DMS53 treated with DMSO at 0.1 percent for 48 hours (cell line): Measurements from ENCODE around the gene DDI1.
"Not testable (repeated sequence)": the region's sequence is repeated elsewhere in the genome, so short reads cannot be mapped to it uniquely, and the experiment has no call there.

Experiments
- DNase-seq: peaks from one replicate; lab custom pipeline; 2025; ENCODE audit not compliant: unreplicated experiment; lab: John Stamatoyannopoulos, UW

The DDI1 gene

DNA sequence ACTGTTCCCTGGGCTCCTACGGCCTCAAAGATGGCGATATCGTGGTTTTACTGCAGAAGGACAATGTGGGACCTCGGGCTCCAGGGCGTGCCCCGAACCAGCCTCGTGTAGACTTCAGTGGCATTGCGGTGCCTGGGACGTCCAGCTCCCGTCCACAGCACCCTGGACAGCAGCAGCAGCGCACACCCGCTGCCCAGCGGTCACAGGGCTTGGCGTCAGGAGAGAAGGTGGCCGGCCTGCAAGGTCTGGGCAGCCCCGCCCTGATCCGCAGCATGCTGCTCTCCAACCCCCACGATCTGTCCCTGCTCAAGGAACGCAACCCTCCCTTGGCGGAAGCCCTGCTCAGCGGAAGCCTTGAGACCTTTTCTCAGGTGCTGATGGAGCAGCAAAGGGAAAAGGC is 555 bp downstream of the DDI1 start:
- no peak for DNase-seq

DNA sequence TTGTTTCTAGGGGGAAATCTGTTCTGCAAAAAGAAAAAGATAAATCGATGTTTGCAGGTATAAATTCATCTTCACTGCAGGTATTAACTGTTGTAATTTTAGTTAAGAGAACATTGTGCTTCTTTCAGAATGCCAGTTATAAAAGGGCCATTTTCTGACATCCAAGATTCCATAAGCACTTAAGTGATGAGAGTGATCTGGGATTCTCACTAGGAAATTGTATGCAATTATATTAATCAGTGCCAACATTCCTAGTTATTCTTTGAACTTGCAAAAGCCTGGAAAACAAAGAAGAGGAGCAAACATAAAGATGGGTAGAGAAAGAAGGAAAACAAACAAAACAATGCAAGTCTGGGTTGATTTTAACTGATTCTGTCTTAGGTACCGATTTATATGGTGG is 5.4 kb downstream of the DDI1 start:
- no peak for DNase-seq

DNA sequence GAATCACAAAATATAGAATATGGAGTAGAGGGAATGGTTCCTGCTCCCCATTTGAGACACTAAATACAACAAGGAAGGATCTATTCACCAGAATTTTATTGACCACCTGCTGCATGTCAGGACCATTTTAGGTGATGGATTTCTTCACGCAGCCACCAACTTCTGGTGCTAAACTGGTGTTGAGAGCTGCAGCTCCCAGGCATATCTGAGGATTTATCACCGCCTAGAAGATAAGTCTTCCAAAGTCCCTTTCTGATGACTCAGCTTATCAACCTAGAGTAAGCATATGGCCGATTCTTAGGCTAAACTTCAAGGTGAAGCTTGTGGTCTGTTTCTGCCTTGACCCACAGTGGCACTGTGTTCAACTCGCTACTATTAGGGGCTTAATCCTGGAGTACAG is 6.7 kb downstream of the DDI1 start:
- no peak for DNase-seq

DNA sequence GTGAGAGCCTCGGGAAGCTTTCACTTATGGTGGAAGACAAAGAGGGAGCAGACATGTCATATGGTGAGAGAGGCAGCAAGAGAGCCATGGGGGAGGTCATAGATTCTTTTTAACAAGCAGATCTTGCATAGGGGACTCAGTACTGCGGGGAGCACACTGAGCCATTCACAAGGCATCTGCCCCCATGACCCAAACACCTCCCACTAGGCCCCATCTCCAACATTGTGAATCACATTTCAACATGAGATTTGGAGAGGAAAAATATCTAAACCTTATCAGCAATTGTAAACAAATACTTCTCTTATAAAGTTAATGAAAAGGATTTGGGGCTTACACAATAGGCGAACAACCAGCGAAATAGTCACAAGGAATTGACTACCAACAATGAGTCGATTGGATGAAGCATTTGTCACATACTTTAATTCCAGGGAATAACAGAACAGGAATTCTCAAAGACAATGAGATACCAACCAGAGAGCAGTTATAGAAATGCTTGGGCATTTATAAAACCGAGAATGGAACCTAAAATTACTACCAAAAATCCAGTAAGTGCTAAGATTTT is 7.3 kb downstream of the DDI1 start:
- no peak for DNase-seq

DNA sequence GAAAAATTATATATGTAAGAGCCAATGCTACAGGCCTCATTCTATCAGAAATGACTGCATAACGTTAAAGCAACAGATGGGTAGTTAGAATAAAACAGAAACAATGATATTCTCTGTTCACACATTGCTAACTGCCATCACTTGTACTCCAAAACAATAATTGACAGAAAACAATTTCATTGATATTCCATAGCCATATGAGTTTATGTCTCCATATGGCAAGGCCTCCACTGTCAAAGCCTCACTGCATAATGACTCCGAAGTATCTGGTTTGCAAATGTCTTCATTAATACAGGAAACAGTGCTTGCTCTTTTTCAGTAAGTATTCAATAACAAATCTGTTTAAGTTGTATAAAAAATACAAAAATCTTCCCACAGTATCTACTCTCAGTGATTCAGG is 9.9 kb downstream of the DDI1 start:
- DNase-seq, result no peak

DNA sequence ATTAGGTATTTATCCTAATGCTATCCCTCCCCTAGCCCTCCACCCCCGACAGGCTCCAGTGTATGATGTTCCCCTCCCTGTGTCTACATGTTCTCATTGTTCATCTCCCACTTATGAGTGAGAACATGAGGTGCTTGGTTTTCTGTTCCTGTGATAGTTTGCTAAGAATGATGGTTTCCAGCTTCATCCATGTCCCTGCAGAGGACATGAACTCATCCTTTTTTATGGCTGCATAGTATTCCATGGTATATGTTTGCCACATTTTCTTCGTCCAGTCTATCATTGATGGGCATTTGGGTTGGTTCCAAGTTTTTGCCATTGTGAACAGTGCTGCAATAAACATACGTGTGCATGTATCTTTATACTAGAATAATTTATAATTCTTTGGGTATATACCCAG is 10.4 kb downstream of the DDI1 start:
- not testable (repeated sequence) for DNase-seq

DNA sequence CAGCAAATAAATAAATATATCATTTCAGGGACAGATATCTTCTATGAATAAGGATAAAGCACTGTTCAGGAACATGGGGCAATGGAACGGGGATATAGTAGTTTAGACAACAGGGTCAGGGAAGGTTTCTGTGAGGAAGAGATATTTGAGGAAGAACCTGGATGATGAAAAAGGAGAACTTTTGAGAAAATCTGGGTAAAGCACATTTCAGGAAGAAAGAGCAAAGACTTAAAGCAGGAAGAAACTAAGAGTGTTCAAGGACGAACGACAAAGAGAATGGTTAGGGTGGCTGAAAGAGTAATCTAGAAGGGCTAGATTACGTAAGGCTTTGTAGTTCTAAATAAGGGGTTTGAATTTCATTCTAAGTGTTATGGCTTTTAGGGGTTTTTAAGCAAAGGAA is 12.7 kb downstream of the DDI1 start:
- no peak for DNase-seq

DNA sequence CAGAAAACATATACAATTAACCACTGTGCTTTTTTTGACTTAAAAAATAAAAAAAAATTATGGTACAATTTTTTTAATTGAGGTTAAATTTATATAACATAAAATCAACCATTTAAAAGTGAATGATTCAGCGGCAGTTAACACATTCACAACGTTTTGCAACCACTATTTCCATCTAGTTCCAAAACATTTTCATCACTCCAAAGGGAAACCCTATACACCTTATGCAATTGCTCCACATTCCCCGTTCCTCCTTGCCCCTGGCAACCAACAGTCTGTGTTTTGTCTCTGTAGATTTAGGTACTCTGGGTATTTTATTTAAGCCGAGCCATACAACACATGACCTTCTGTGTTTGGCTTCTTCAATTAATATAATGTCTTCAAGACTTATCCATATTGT is 15.3 kb downstream of the DDI1 start:
- DNase-seq, result no peak

DNA sequence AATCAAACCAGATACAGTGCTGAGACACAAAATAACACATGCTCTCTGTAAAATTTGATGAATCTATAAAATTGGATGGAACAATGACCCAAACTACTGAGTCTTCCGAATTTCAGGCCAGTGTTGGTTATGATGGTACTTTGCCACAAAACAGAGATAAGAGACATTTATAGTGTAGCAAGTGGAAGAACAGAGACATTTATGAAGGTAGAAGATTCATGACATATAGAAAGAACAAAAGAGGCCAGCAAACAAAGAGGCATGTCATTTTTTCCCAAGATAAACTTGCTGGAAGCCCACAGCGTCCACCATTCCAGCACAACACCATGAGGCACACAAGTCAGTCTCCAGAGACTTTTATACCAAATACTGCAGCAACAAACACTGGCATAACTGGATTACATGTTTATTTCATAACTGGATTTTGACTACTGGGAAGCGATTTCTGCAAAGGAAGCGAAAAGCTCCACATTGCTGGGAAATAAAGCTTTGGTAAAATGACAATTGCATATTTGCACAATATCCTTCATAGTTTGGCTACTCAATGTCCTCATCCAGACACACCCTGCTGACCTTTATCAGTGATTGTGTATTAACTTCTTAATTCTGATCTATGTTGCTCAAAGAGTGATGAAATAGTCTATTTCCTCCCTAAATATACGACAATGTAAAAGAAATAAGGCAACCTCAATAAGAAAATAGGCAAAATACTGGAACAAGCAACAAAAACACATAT is 17.5 kb downstream of the DDI1 start:
- DNase-seq, result no peak

DNA sequence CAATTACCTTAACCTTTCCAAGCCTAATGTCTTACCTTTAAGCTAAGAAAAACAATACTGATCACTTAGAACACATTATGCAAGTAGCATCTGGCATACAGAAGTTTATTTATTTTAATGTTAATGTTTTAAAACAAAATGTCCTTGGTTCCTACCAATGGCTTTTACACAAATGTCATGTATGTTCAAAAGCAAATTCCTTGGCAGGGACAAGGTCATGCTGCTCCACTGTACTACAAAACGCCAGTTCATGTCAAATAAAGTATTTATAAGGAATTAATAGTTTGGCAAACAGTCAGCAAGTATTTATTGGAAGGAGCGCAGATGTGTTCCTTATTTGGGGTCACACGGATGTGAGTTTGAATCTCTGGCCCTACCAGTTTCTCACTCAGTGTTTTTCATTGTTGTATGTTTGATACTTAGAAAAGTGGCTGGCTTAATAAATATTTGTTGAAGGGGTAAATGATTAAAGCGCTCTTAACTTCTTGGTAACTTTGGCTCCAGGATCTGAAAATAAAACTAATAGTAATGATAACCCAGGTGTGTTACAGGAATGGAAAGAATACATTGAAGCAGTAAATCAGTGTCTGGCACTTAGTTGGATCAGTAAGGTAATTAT is 18.6 kb downstream of the DDI1 start:
- no peak for DNase-seq

DNA sequence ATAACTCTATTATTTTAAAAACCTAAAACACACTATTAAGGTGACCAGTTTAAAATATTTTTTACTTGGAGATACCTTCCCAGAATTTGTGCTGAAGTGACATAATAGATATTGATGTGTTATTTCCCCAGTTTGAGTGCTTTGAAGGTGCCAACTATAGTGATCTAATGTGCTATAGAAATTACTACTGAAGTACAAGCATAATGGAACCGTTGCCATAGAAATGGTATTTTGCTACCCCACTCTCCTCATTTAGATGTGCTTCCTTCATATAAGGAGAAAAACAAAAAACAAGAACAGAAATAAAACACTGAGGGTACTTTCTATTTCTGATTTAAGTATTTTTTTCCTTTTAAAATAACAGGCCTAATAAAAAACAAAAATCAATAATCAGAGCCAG is 19.2 kb downstream of the DDI1 start:
- DNase-seq, result no peak

DNA sequence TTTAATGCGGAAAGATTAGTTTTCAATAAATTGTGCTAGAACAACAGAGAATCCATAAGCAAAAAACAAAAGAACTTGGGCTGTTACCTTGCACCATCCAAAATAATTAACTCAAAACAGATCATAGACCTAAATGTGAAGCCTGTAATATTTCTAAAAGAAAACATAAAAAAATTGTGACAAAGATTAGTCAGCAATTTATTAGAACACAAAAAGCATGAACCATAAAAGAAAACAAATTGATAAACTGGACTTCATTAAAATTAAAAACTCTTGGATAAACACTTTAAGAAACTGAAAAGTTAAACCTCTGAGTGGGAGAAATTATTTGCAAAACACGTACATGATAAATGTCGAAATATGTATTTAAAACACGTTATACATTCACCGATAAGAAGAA is 21.5 kb downstream of the DDI1 start:
- no peak for DNase-seq

DNA sequence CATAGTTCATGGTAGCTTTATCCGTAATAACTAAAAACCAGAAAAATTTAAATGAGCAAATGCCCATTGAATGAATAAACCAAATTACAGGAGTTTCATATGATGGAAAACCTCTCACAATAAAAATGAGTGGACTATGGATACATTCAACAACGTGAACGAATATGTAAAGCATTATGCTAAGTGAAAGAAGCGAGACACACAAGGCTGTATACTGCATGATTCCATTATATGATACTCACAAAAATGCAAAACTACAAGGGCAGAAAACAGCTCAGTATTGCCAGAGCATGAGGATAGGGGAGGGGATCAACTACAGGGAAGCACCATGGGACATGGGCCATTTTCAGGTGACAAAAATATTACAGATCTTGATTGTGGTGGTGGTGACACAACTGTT is 22.2 kb downstream of the DDI1 start:
- no peak for DNase-seq

DNA sequence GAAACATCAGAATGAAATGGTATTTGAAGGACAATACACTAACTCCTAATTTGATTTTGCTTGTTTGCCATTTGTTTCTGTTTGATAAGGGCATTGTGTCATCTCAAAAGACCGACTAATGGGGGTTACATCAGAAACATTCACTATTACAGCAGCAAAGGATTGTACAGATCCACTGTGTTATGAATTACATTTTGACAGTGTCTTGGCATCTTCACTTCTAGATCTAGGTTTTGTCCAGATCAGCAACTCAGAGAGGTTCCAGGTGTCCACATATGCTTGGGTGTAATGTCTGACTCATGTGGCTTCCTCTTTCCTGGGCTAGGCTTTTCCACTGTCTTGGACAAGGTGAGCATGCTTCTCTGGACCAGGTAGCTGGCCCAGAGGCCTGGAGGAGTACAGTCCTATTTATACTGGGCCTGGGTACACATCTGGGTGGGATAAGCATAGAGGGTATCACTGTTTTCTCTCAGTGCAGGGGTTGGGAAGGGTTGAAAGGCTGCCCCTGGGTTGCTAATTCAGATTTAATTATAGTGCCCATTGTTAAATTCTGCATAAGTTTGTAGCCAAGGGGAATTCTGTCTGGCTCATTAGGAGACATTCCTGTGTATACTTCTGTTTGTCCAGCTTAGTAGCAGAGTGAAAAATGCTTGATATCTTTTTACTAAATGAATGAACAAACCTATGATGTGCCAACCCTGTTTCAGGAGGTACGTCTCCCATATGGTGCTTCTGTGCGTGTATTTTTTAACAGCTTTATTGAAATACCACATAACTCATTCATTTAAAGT is 23.8 kb downstream of the DDI1 start:
- no peak for DNase-seq

DNA sequence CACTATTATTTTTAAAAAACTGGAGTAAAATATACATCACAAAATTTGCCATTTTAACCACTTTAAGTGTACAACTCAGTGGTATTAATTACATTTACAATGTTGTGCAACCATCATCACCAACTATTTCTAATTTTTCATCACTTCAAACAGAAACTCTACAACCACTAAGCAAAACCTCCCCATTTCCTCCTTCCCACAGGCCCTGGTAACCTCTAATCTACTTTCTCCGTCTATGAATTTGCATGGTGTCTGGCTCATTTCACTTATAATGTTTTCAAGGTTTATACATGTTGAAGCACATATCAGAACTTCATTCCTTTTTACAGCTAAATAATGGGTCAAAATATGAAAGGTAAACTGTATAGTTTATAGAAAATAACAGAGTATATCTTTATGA is 24.4 kb downstream of the DDI1 start:
- DNase-seq, result no peak

DNA sequence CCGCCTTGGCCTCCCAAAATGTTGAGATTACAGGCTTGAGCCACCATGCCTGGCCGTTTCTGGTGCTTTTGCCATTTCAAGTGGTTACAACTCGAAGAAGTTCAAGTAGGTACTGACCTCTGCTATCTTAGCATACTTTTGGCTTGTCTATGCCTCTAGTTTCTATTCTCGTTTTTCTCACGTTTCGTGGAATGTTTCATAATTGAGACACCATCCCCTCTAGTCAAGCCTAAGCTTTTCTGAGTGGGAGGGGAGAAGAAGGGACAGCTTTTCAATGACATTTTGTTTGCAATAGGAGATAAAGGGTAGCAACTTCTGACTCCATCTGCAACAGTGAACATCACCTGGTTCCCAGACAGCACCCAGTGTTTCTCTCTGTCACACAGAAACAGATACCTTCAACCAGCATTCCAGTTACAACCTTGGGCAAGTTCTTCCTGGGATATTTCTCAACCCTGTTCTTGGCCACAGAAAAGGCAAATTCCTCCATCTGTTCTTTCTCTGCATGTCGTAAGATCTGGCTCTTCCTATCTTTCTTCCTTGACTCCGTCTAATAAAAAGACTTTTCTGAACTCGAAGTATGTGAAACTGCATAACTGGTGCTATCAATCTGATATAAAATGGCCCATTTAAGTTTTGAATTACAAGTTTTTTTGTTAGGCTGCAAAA is 25.5 kb downstream of the DDI1 start:
- DNase-seq, result no peak

DNA sequence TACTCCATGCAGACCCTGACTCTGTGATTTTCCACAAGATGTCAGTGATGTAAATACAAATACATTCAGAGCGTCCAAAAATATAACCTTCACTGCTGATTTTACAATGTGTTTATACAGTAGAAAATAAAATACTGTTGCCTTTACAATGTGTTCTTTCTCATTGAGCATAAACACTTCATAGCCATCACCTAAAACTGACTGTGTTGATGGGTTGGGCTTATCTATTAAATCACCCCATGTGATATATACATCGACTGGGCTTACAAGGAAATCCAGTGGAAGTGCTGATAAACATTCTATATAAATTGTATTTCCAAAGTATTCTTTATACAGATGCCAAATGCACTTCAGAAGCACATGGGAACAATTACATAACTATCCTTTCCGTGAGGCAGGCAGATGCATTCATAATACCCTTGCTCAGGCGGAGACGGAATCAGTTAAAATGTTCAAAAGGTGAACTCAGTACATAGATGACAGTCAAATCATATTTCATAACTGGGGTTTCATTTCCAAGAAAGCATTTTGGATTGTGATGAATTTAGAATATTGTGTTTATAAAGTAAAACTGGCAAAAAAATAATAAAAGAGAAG is 27.7 kb downstream of the DDI1 start:
- no peak for DNase-seq

DNA sequence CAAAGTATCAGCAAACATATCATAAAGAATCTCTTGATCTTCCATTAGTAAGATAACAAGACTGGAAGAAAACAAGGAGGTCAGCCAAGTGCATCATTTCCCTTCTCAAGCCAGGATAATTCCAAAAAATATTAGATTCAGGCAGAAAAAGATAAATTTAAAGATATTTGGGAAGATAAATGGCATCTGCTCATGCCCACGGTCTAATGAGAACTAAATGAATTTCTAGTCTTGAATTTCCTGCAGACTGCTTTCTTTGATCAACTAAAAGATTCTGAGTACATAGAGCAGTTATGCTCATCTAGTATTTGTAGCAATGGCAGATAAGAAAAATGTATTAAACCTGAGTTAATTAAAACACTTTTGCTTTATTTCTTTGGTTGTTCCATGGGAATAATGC is 31.1 kb downstream of the DDI1 start:
- DNase-seq, result no peak

DNA sequence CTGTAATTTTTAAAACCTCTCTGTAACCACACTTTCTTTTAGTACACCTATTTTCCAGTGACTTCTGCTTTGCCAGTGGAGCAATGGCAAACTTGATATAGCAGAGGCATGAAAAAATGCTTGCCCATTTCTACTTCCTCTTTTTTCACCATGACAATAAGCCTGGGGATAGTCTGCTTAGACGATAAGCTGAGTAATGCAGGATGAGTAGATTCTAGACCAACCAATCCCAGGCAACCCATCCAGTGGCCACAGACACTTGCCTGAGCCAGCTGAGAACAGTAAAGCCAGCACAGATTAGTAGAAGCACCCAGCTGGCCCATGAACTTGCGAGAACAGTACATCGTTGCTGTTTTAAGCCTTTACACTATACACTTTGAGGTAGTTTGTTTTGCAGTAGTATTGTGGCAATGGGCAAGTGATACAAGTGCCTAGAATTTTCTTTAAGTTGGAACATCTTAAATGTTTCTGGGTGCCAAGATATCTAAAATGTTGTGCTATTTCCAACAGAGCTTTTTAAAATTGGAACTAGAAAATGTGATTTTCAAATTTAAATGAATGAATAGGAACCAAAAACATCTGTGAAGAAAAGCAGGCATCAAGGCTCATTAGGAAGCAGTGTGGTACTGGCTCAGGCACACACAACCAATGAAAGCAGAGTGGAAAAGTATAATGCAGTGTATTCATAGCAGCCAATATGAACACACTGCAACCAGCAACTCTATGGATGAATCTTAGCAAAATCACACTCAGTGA is 37.7 kb downstream of the DDI1 start:
- peak; percentile 3 for DNase-seq

DNA sequence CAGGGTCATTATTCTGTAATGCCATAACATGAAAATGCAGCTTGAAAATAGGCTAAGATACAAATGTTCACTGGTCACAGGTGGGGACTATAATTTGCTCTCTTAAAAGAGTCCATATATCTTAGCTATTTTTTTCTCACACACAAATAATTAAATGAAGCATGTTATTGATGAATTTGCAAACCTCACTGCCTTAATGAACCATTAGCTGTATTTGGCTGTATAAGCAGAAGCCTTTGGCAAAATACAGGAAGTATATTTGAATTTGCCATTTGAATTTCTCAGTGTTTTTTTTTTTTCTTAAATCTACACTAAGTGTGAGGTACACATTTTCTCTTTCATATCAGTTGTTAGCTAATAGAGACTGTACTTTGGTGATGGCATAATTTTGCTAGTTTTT is 38.7 kb downstream of the DDI1 start:
- no peak for DNase-seq
